ENCODE results near the gene GAB1. TPM values are rescaled to one million over a fixed set of nuclear protein-coding genes. Genes with fewer than 3 reads are reported as not detected.

Gene GAB1
- total RNA-seq, 2 donors from 2014 or later: 65.4 to 81.7 TPM

GRCh38 chr4:143344041-143344440 lies 7.4 kb downstream of the GAB1 start:
- Histone ChIP-seq H3K36me3 (no peaks in the 10 kb centered on the region), H3K9me3 (no peaks in the 10 kb centered on the region), H3K4me3 (no peak overlapping the region), H3K27ac (peak overlapping the region in 1 of 2 donors; percentile 52), H3K27me3 (no peaks in the 10 kb centered on the region), H3K4me1 (peaks cover 4 to 54% of the 10 kb centered on the region in 2 donors)
- no peak for TF ChIP-seq CTCF (IDR thresholded peaks at IDR 0.05)
- DNase-seq (ENCODE audit: low spot score): no peak

GRCh38 chr4:143344774-143345173 lies 8.1 kb downstream of the GAB1 start:
- H3K9me3 ChIP-seq: no peaks in the 10 kb centered on the region
- peaks cover 4 to 47% of the 10 kb centered on the region in 2 donors for H3K4me1 ChIP-seq
- peak overlapping the region in 1 of 2 donors; percentile 52 for H3K27ac ChIP-seq
- DNase-seq (ENCODE audit: low spot score): no peak
- no peak for TF ChIP-seq CTCF (IDR thresholded peaks at IDR 0.05)
- no peaks in the 10 kb centered on the region for H3K27me3 ChIP-seq
- peak overlapping the region; percentile 20 for H3K4me3 ChIP-seq
- no peaks in the 10 kb centered on the region for H3K36me3 ChIP-seq

- Histone ChIP-seq H3K4me3 (peak overlapping the region; percentile 20), H3K9me3 (no peaks in the 10 kb centered on the region), H3K36me3 (no peaks in the 10 kb centered on the region), H3K27ac (peak overlapping the region in 1 of 2 donors; percentile 52), H3K4me1 (peaks cover 4 to 41% of the 10 kb centered on the region in 2 donors), H3K27me3 (no peaks in the 10 kb centered on the region)
- no peak for TF ChIP-seq CTCF (IDR thresholded peaks at IDR 0.05)
- DNase-seq (ENCODE audit: low spot score): no peak
Observed at GRCh38 chr4:143345356-143345755, 8.7 kb downstream of the GAB1 start.

GRCh38 chr4:143346206-143346605 lies 9.5 kb downstream of the GAB1 start:
- TF ChIP-seq CTCF (IDR thresholded peaks at IDR 0.05): no peak
- Histone ChIP-seq H3K27ac (peak overlapping the region in 1 of 2 donors; percentile 52), H3K36me3 (no peaks in the 10 kb centered on the region), H3K27me3 (no peaks in the 10 kb centered on the region), H3K4me1 (peaks cover 4 to 33% of the 10 kb centered on the region in 2 donors), H3K4me3 (peak overlapping the region; percentile 20), H3K9me3 (no peaks in the 10 kb centered on the region)
- DNase-seq (ENCODE audit: low spot score): no peak

- H3K4me3 ChIP-seq: no peak overlapping the region
- no peak overlapping the region for H3K27ac ChIP-seq
- no peak for DNase-seq (ENCODE audit: low spot score)
- no peaks in the 10 kb centered on the region for H3K27me3 ChIP-seq
- H3K36me3 ChIP-seq: no peaks in the 10 kb centered on the region
- TF ChIP-seq CTCF (IDR thresholded peaks at IDR 0.05): no peak
- peaks cover 4 to 23% of the 10 kb centered on the region in 2 donors for H3K4me1 ChIP-seq
- no peaks in the 10 kb centered on the region for H3K9me3 ChIP-seq
Observed at GRCh38 chr4:143347484-143348111, 10.9 kb downstream of the GAB1 start.
